ENCODE measurements around the gene HHIPL1. TPM values are rescaled to one million over a fixed set of nuclear protein-coding genes. Genes with fewer than 3 reads are reported as not detected.

HHIPL1 gene
- total RNA-seq, 3 donors from 2014 or later = 0.26 to 3.2 (median 1.1) TPM

DNA sequence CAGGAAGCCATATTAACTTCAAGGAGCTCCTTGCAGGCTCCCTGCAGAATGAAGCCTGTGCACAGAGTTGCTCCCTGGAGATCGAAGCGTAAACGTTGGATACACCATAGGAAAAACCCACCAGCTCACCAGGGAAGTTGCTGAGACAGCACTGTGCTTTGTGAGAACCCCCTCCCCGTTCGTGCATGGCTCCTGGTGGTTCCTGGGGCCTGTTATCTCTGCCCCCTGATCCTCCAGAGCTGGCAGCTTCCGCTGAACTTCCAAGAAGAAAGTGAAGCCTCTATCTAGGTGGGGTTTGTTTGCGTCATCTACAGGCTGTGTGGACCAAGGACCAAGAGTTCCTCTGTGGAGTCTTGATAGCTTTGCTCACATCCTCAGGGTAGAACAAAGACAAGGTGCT lies 38.6 kb upstream of the HHIPL1 start:
- intact Hi-C loops (cut with DNase I, micrococcal nuclease) = no loop called here
- no peak for DNase-seq
- no peak overlapping the region for H3K4me3 ChIP-seq
- no peak for ATAC-seq
- H3K9me3 ChIP-seq = no peaks in the 10 kb centered on the region
- TF ChIP-seq, protein P1, sequence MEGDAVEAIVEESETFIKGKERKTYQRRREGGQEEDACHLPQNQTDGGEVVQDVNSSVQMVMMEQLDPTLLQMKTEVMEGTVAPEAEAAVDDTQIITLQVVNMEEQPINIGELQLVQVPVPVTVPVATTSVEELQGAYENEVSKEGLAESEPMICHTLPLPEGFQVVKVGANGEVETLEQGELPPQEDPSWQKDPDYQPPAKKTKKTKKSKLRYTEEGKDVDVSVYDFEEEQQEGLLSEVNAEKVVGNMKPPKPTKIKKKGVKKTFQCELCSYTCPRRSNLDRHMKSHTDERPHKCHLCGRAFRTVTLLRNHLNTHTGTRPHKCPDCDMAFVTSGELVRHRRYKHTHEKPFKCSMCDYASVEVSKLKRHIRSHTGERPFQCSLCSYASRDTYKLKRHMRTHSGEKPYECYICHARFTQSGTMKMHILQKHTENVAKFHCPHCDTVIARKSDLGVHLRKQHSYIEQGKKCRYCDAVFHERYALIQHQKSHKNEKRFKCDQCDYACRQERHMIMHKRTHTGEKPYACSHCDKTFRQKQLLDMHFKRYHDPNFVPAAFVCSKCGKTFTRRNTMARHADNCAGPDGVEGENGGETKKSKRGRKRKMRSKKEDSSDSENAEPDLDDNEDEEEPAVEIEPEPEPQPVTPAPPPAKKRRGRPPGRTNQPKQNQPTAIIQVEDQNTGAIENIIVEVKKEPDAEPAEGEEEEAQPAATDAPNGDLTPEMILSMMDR (IDR thresholded peaks at IDR 0.05) = no peak
- peaks cover 19% of the 10 kb centered on the region for H3K4me1 ChIP-seq (ENCODE audit: low read depth)
- no peaks in the 10 kb centered on the region for H3K36me3 ChIP-seq (ENCODE audit: low read depth)

DNA sequence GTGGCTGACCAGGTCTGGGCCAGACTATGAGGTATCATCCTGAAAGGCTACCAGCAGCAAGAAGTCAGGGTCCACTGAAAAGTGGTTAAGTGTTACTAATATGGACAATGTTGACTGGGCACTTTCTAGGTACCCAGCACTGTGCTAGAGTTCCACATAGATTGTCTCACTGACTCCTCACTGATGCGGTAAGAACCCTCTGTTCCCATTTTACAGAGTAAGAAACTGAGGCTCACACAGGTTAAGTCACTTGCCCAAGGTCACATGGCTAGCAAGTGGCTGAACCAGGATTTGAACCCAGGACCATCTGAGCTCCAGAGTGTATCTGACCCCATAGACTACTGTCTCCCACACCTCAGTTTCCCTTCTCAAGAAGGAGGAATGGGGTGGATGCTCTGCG lies 36.3 kb upstream of the HHIPL1 start:
- TF ChIP-seq, protein P1 (IDR thresholded peaks at IDR 0.05) = no peak
- H3K9me3 ChIP-seq = no peaks in the 10 kb centered on the region
- intact Hi-C loops (cut with DNase I, micrococcal nuclease) = no loop called here
- H3K4me3 ChIP-seq = no peak overlapping the region
- DNase-seq = no peak
- H3K36me3 ChIP-seq (ENCODE audit: low read depth) = no peaks in the 10 kb centered on the region
- peaks cover 10% of the 10 kb centered on the region for H3K4me1 ChIP-seq (ENCODE audit: low read depth)
- ATAC-seq = no peak

DNA sequence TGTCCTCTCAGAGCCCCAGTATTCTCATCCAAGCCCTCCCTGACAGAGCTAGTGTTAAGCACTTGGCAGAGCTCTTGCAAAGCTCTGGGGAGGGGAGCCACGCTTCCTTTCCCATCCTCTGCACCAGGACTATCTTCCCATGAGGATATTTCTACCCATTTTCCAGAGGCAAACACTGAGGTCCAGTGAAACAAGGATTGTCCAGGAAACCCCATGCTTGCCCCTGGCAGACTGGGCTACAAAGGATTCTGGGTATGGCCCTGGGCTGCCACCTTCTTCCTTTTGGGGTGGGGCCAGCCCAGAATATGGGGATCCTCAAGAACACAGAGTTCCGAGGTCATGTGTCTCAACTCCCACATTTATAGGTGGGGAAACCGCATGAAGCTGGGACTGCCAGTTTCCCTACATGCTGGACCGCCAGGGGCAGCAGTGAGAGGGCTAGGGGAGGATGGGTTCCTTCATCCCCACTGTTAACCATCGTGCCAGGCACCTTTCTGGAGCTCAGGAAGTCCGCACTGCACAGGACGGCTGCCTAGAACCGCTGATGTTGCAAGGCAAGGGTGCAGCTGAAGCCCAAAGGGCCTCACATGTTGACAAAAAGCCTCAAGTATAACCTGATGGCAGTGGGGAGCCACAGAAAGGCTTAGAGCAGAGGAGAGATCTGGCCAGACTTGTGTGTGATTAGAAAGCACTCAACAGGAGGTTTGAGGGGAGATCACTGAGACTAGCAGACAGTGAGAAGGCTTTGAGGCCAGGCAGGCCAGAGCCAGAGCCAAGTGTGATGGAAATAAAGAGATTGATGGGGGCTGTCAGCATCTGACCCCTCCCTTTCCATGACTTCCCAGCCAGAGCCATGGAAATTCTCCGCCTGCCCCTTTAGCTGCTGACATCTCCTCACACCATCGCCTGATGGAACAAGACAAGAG lies 35.4 kb upstream of the HHIPL1 start:
- peak in 1 of 3 donors; percentile 65 for DNase-seq
- intact Hi-C loops (cut with DNase I, micrococcal nuclease) = no loop called here
- ATAC-seq = no peak
- no peaks in the 10 kb centered on the region for H3K9me3 ChIP-seq
- H3K4me1 ChIP-seq (ENCODE audit: low read depth) = peaks cover 10% of the 10 kb centered on the region
- TF ChIP-seq, protein P1 (IDR thresholded peaks at IDR 0.05) = no peak
- no peaks in the 10 kb centered on the region for H3K36me3 ChIP-seq (ENCODE audit: low read depth)
- no peak overlapping the region for H3K4me3 ChIP-seq

DNA sequence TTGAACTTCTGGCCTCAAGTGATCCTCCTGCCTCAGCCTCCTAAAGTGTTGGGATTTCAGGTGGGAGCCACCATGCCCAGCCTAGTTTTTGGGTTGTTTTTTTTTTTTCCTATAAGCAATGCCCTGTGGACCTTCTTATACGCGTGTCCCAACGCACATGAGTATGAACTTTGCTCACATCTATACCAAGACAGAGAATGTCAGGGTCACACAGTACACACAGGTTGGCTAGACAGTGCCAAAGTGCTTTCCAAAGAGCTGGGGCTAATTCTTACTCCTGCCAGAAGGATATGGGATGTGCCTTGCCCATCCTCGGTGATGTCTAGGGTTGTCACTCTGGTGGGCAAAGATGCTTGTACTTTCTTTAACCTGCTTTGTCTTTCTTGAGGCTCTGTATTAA lies 33.3 kb upstream of the HHIPL1 start:
- Histone ChIP-seq H3K4me1 (ENCODE audit: low read depth) (peaks cover 4% of the 10 kb centered on the region), H3K36me3 (ENCODE audit: low read depth) (no peaks in the 10 kb centered on the region), H3K9me3 (no peaks in the 10 kb centered on the region), H3K4me3 (no peak overlapping the region)
- peak; percentile 58 for ATAC-seq
- TF ChIP-seq, protein P1 (IDR thresholded peaks at IDR 0.05) = no peak
- no peak for DNase-seq
- intact Hi-C loops (cut with DNase I, micrococcal nuclease) = no loop called here

DNA sequence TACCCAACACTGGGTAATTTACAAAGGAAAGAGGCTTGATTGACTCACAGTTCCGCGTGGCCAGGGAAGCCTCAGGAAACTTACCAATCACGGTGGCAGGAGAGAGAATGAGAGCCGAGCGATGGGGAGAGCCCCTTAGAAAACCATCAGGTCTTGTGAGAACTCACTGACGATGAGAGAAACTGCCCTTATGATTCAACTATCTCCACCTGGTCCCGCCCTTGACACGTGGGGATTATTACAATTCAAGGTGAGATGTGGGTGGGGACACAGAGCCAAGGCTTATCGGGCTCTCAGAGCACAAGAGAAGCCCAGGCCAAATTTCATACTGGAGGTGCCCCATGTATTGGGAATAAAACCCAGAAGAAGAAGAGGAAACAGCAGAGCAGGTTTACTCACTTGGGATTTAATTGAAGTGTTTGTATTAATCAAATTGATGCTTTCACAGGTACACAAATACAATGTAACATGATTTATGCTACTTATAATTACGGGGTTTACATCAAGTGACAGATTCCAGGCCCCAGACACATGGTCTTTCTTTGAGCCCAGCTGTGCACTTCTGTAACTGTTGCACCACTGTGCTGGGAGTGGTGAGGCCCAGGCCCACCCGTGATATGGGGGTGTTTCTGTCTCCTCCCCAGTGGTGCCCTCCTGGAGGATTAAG lies 32.7 kb upstream of the HHIPL1 start:
- Histone ChIP-seq H3K36me3 (ENCODE audit: low read depth) (no peaks in the 10 kb centered on the region), H3K9me3 (no peaks in the 10 kb centered on the region), H3K4me1 (ENCODE audit: low read depth) (peaks cover 4% of the 10 kb centered on the region), H3K4me3 (no peak overlapping the region)
- intact Hi-C loops (cut with DNase I, micrococcal nuclease) = no loop called here
- DNase-seq = peak in 1 of 3 donors; percentile 74
- TF ChIP-seq, protein P1 (IDR thresholded peaks at IDR 0.05) = no peak
- peak; percentile 78 for ATAC-seq
